Measurements from ENCODE around the gene MYRIP. TPM values are rescaled to one million over a fixed set of nuclear protein-coding genes. Genes with fewer than 3 reads are reported as not detected.
"Not testable (repeated sequence)": the region's sequence is repeated elsewhere in the genome, so short reads cannot be mapped to it uniquely, and the experiment has no call there.

The MYRIP gene
- total RNA-seq, 1 donor, result under 0.01 TPM

GRCh38 chr3:39765575-39765974 is 43.8 kb upstream of the MYRIP start:
- no peaks in the 10 kb centered on the region for H3K79me2 ChIP-seq (ENCODE audit: insufficient read depth, low read length)
- no peak for DNase-seq (ENCODE audit: insufficient read length, low spot score, missing footprints)
- H3K4me2 ChIP-seq (ENCODE audit: insufficient read depth, low read length), result no peak overlapping the region
- H3K36me3 ChIP-seq (ENCODE audit: insufficient read depth, low read length), result no peaks in the 10 kb centered on the region
- no peak overlapping the region for H3K27ac ChIP-seq (ENCODE audit: low read depth, low read length)
- no peaks in the 10 kb centered on the region for H3K4me1 ChIP-seq (ENCODE audit: insufficient read depth, low read length)
- TF ChIP-seq CTCF (IDR thresholded peaks at IDR 0.05; ENCODE audit: extremely low read depth, low read depth, low read length), result no peak
- no peaks in the 10 kb centered on the region for H3K27me3 ChIP-seq (ENCODE audit: insufficient read depth, low read length)
- H4K20me1 ChIP-seq (ENCODE audit: insufficient read depth, low read length), result no peaks in the 10 kb centered on the region
- H2AFZ ChIP-seq (ENCODE audit: low read length), result no peak overlapping the region
- H3K4me3 ChIP-seq (ENCODE audit: insufficient read depth, low read length), result no peak overlapping the region
- H3K9me3 ChIP-seq (ENCODE audit: low read depth, low read length), result no peaks in the 10 kb centered on the region

- Histone ChIP-seq H3K4me1 (ENCODE audit: insufficient read depth, low read length) (no peaks in the 10 kb centered on the region), H3K27ac (ENCODE audit: low read depth, low read length) (no peak overlapping the region), H2AFZ (ENCODE audit: low read length) (no peak overlapping the region), H3K4me2 (ENCODE audit: insufficient read depth, low read length) (no peak overlapping the region), H3K36me3 (ENCODE audit: insufficient read depth, low read length) (no peaks in the 10 kb centered on the region), H4K20me1 (ENCODE audit: insufficient read depth, low read length) (no peaks in the 10 kb centered on the region), H3K4me3 (ENCODE audit: insufficient read depth, low read length) (no peak overlapping the region), H3K9me3 (ENCODE audit: low read depth, low read length) (no peaks in the 10 kb centered on the region), H3K27me3 (ENCODE audit: insufficient read depth, low read length) (no peaks in the 10 kb centered on the region), H3K79me2 (ENCODE audit: insufficient read depth, low read length) (no peaks in the 10 kb centered on the region)
- TF ChIP-seq CTCF (IDR thresholded peaks at IDR 0.05; ENCODE audit: extremely low read depth, low read depth, low read length), result no peak
- DNase-seq (ENCODE audit: insufficient read length, low spot score, missing footprints), result no peak
These were observed 43.0 kb upstream of the MYRIP start for GRCh38 chr3:39766433-39766832.

GRCh38 chr3:39766909-39767308 is 42.5 kb upstream of the MYRIP start:
- H3K79me2 ChIP-seq (ENCODE audit: insufficient read depth, low read length); H3K4me1 ChIP-seq (ENCODE audit: insufficient read depth, low read length); H2AFZ ChIP-seq (ENCODE audit: low read length): not testable (repeated sequence)

GRCh38 chr3:39778168-39778567 is 31.2 kb upstream of the MYRIP start:
- not testable (repeated sequence) for H3K9me3 ChIP-seq (ENCODE audit: low read depth, low read length); H2AFZ ChIP-seq (ENCODE audit: low read length); H4K20me1 ChIP-seq (ENCODE audit: insufficient read depth, low read length); H3K4me2 ChIP-seq (ENCODE audit: insufficient read depth, low read length); H3K27ac ChIP-seq (ENCODE audit: low read depth, low read length); H3K79me2 ChIP-seq (ENCODE audit: insufficient read depth, low read length); DNase-seq (ENCODE audit: insufficient read length, low spot score, missing footprints); H3K27me3 ChIP-seq (ENCODE audit: insufficient read depth, low read length); H3K36me3 ChIP-seq (ENCODE audit: insufficient read depth, low read length); H3K4me3 ChIP-seq (ENCODE audit: insufficient read depth, low read length); H3K4me1 ChIP-seq (ENCODE audit: insufficient read depth, low read length)

More at GRCh38 chr3:39766909-39767308, 42.5 kb upstream of the MYRIP start:
- DNase-seq (ENCODE audit: insufficient read length, low spot score, missing footprints); H3K4me2 ChIP-seq (ENCODE audit: insufficient read depth, low read length); H3K27me3 ChIP-seq (ENCODE audit: insufficient read depth, low read length); H3K4me3 ChIP-seq (ENCODE audit: insufficient read depth, low read length); H3K9me3 ChIP-seq (ENCODE audit: low read depth, low read length); H3K27ac ChIP-seq (ENCODE audit: low read depth, low read length); H3K36me3 ChIP-seq (ENCODE audit: insufficient read depth, low read length); H4K20me1 ChIP-seq (ENCODE audit: insufficient read depth, low read length): not testable (repeated sequence)

- Histone ChIP-seq H3K4me3 (ENCODE audit: insufficient read depth, low read length) (no peak overlapping the region), H3K27ac (ENCODE audit: low read depth, low read length) (no peak overlapping the region), H3K36me3 (ENCODE audit: insufficient read depth, low read length) (no peaks in the 10 kb centered on the region), H3K4me1 (ENCODE audit: insufficient read depth, low read length) (no peaks in the 10 kb centered on the region), H3K4me2 (ENCODE audit: insufficient read depth, low read length) (no peak overlapping the region), H3K9me3 (ENCODE audit: low read depth, low read length) (no peaks in the 10 kb centered on the region), H3K27me3 (ENCODE audit: insufficient read depth, low read length) (no peaks in the 10 kb centered on the region), H4K20me1 (ENCODE audit: insufficient read depth, low read length) (no peaks in the 10 kb centered on the region), H3K79me2 (ENCODE audit: insufficient read depth, low read length) (no peaks in the 10 kb centered on the region), H2AFZ (ENCODE audit: low read length) (no peak overlapping the region)
- TF ChIP-seq CTCF (IDR thresholded peaks at IDR 0.05; ENCODE audit: extremely low read depth, low read depth, low read length), result no peak
- no peak for DNase-seq (ENCODE audit: insufficient read length, low spot score, missing footprints)
These were observed 29.7 kb upstream of the MYRIP start for GRCh38 chr3:39779511-39780230.

All from osteoblast (primary cell).